Endodermal cell (in vitro differentiated cells): ENCODE data around the gene EPS8L3. TPM values are rescaled to one million over a fixed set of nuclear protein-coding genes. Genes with fewer than 3 reads are reported as not detected.

Experiments used
- DNase-seq: peaks from one replicate; pipeline ENCODE4 v3.0.0-alpha.2; 2017
- H3K27ac ChIP-seq: 2 replicates; pipeline ENCODE4 v1.5.1; 2013; ENCODE audit warnings: mild to moderate bottlenecking, low read depth, low read length, moderate library complexity
- H3K27me3 ChIP-seq: 2 replicates; pipeline ENCODE4 v1.6.1; 2013; ENCODE audit warnings: mild to moderate bottlenecking, low read length, moderate library complexity; ENCODE audit not compliant: insufficient read depth, control insufficient read depth, poor library complexity, severe bottlenecking
- H3K36me3 ChIP-seq: 2 replicates; pipeline ENCODE4 v1.7.0; 2013; ENCODE audit warnings: mild to moderate bottlenecking, low read length, moderate library complexity; ENCODE audit not compliant: control insufficient read depth, insufficient read depth
- H3K4me1 ChIP-seq: one replicate; pipeline ENCODE4 v1.7.0; 2013; ENCODE audit warnings: low read length; ENCODE audit not compliant: control insufficient read depth, insufficient read depth
- H3K4me3 ChIP-seq: 2 replicates; pipeline ENCODE4 v1.5.1; 2013; ENCODE audit warnings: mild to moderate bottlenecking, low read length, moderate library complexity
- H3K9ac ChIP-seq: 2 replicates; pipeline ENCODE4 v1.6.1; 2013; ENCODE audit warnings: mild to moderate bottlenecking, low read length, moderate library complexity; ENCODE audit not compliant: poor library complexity, severe bottlenecking; ENCODE audit errors: extremely low read depth
- H3K9me3 ChIP-seq: 2 replicates; pipeline ENCODE4 v1.6.1; 2013; ENCODE audit warnings: mild to moderate bottlenecking, low read length, moderate library complexity; ENCODE audit not compliant: control insufficient read depth
- H3K27ac Mint-ChIP-seq: 2 replicates; pipeline ENCODE4 v1.8.0; 2020; ENCODE audit warnings: mixed read lengths
- H3K27me3 Mint-ChIP-seq: 2 replicates; pipeline ENCODE4 v1.8.0; 2021; ENCODE audit warnings: mild to moderate bottlenecking, mixed read lengths; ENCODE audit not compliant: insufficient read depth
- H3K36me3 Mint-ChIP-seq: 2 replicates; pipeline ENCODE4 v1.8.0; 2020; ENCODE audit warnings: low read depth, mixed read lengths
- H3K4me1 Mint-ChIP-seq: 2 replicates; pipeline ENCODE4 v1.8.0; 2020; ENCODE audit warnings: mixed read lengths
- H3K4me3 Mint-ChIP-seq: 2 replicates; pipeline ENCODE4 v1.8.0; 2020; ENCODE audit warnings: mild to moderate bottlenecking, moderate library complexity, mixed read lengths
- H3K9me3 Mint-ChIP-seq: 2 replicates; pipeline ENCODE4 v1.8.0; 2020; ENCODE audit warnings: mild to moderate bottlenecking, mixed read lengths
- CTCF ChIP-seq: fragments of 200-600 bp; sonication (generic); conservative IDR thresholded peaks from 2 replicates; pipeline ENCODE4 v1.5.0; 2021; ENCODE audit warnings: antibody characterized with exemption, mild to moderate bottlenecking
- WGBS, 2 experiments: methylation state at CpG; one replicate each; pipeline versions ENCODE4 v1.1.5 to v1.1.7; 2013; ENCODE audit warnings: missing lambda C conversion rate in 2 of 2, mixed read lengths in 1 of 2; ENCODE audit not compliant: insufficient coverage in 1 of 2, insufficient read length in 1 of 2; 5-methylcytosine and 5-hydroxymethylcytosine counted together
- total RNA-seq, 2 donors: library from RNA; stranded (reverse); fragmentation: NEBNext Ultra II Directional in 1 of 2; extraction: Animal tissue kit (Norgen Biotek cat#: 25700) in 1 of 2; gene quantifications; 2 replicates in 1 of 2; 3 replicates in 1 of 2; pipeline ENCODE4 v1.2.1, GENCODE V29; 2021

Gene EPS8L3
- total RNA-seq, 2 donors from 2014 or later = not detected

DNA sequence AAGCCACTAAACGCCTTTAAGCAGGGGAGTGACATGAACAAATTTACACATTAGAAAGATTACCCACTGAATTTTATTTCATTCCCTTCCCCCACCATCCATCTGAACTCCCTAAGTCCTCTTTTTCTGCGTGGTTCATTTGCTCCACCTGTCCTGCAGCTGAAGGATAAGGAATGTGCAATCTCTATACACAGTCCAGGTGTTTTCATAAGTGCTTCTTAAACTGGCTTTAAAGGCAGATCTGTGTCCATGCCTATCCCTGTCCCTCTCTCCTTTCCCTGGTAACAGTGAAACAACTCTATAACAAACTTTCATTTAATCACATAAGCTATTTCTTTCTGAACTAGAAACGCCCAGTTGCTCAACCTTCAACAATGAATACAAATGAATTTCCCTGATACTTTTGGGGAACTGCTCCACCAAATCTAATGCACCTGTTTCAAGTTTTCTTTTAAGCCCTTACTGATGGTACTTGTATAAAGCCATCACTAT, 31.3 kb downstream of the EPS8L3 start:
- Mint-ChIP-seq H3K4me1 (peaks cover 4% of the 10 kb centered on the region), H3K27me3 (peaks cover 13% of the 10 kb centered on the region), H3K9me3 (peaks cover 10% of the 10 kb centered on the region), H3K4me3 (no peak overlapping the region), H3K36me3 (peaks cover 13% of the 10 kb centered on the region), H3K27ac (no peak overlapping the region)
- no peak overlapping the region for H3K9ac ChIP-seq
- no peaks in the 10 kb centered on the region for H3K36me3 ChIP-seq
- H3K9me3 ChIP-seq = peaks cover 9% of the 10 kb centered on the region
- no peaks in the 10 kb centered on the region for H3K4me1 ChIP-seq
- no peak overlapping the region for H3K4me3 ChIP-seq
- peaks cover 7% of the 10 kb centered on the region for H3K27me3 ChIP-seq
- DNase-seq = no peak
- no peak for TF ChIP-seq CTCF
- 83 to 96% methylated on average over 3 of the region's 3 CpGs for WGBS, 2 experiments
- H3K27ac ChIP-seq = no peak overlapping the region

GRCh38 chr1:109730666-109731065, 33.1 kb downstream of the EPS8L3 start:
- H3K9ac ChIP-seq = no peak overlapping the region
- peaks cover 5% of the 10 kb centered on the region for H3K27me3 Mint-ChIP-seq
- DNase-seq = no peak
- no peak overlapping the region for H3K4me3 ChIP-seq
- H3K4me3 Mint-ChIP-seq = no peak overlapping the region
- 63 to 81% methylated on average over 5 to 6 of the region's 6 CpGs for WGBS, 2 experiments
- H3K4me1 Mint-ChIP-seq = peaks cover 4% of the 10 kb centered on the region
- H3K36me3 Mint-ChIP-seq = peaks cover 7% of the 10 kb centered on the region
- H3K27ac ChIP-seq = peak overlapping the region; percentile 55
- no peaks in the 10 kb centered on the region for H3K4me1 ChIP-seq
- no peak overlapping the region for H3K27ac Mint-ChIP-seq
- no peak for TF ChIP-seq CTCF
- H3K9me3 ChIP-seq = peaks cover 18% of the 10 kb centered on the region
- H3K36me3 ChIP-seq = no peaks in the 10 kb centered on the region
- H3K27me3 ChIP-seq = no peaks in the 10 kb centered on the region
- H3K9me3 Mint-ChIP-seq = peaks cover 26% of the 10 kb centered on the region

DNA sequence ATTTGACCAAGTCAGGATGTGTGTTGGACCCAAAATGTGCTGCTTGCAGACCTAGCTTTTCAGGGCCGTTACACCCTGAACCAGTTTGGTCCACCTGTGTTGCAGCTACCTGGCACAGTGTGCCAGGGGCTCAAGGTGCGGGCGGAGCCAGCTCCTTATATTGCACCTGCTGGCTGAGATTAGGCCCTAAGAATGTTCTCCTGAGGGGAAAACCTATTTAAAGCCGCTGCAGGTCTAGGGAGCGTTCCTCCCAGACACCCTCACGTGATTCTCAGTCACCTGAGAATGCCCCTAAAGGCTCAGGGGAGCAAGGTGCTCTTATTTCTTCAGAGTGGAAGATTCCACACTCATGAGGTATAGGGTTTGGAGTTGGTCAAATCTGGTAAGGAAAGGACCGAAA, 34.9 kb downstream of the EPS8L3 start:
- Mint-ChIP-seq H3K9me3 (peaks cover 29% of the 10 kb centered on the region), H3K27ac (no peak overlapping the region), H3K36me3 (peaks cover 5% of the 10 kb centered on the region), H3K4me1 (peaks cover 4% of the 10 kb centered on the region), H3K4me3 (no peak overlapping the region), H3K27me3 (peaks cover 7% of the 10 kb centered on the region)
- Histone ChIP-seq H3K27ac (no peak overlapping the region), H3K4me1 (no peaks in the 10 kb centered on the region), H3K27me3 (no peaks in the 10 kb centered on the region), H3K9ac (no peak overlapping the region), H3K4me3 (no peak overlapping the region), H3K36me3 (no peaks in the 10 kb centered on the region), H3K9me3 (peaks cover 13% of the 10 kb centered on the region)
- WGBS, 2 experiments = 89 to 96% methylated on average over 5 to 6 of the region's 7 CpGs
- DNase-seq = no peak
- TF ChIP-seq CTCF = no peak
